Stimulated activated CD4-positive, alpha-beta T cell treated with anti-CD3 and anti-CD28 coated beads, Interleukin-2, amount 100 ng/mL, for 48 hours (primary cell): ENCODE measurements around the gene LY6G5B.
A peak's percentile ranks its signal among the peaks of the same experiment; 100 is the strongest.

Experiments
- DNase-seq, 2 donors: peaks; one replicate each; pipeline ENCODE4 v3.0.0-alpha.2; 2020

LY6G5B gene

GRCh38 chr6:31663961-31664789 lies 5.6 kb upstream of the LY6G5B start:
- DNase-seq, result no peak

GRCh38 chr6:31664790-31665500 lies 4.8 kb upstream of the LY6G5B start, which contains the start of gene GPANK1:
GPANK1 (minus strand) TSS chr6:31664997; CDS start chr6:31664478, 519 bp downstream.
- DNase-seq, result peak; percentile 81 to 82

- peak; percentile 94 to 96 for DNase-seq
Measured at GRCh38 chr6:31665501-31666336, 4.1 kb upstream of the LY6G5B start, which contains the start of gene CSNK2B. CSNK2B (plus strand) TSS chr6:31666080; CDS start chr6:31666832, 752 bp downstream.

GRCh38 chr6:31666337-31666965 lies 3.3 kb upstream of the LY6G5B start:
- DNase-seq, result no peak

GRCh38 chr6:31676322-31676903 lies 6.6 kb downstream of the LY6G5B start:
- DNase-seq, result no peak

GRCh38 chr6:31676904-31677303 lies 7.1 kb downstream of the LY6G5B start:
- no peak for DNase-seq

- no peak for DNase-seq
Measured at GRCh38 chr6:31677955-31678354, 8.2 kb downstream of the LY6G5B start.

- DNase-seq, result peak; percentile 57 to 64
Measured at GRCh38 chr6:31680226-31681134, 10.7 kb downstream of the LY6G5B start, which contains the start of gene LY6G5C. LY6G5C (minus strand) TSS chr6:31681067; CDS start chr6:31680373, 694 bp downstream.

GRCh38 chr6:31681135-31681671 lies 11.4 kb downstream of the LY6G5B start:
- DNase-seq, result peak; percentile 30 to 41

GRCh38 chr6:31683591-31683990 lies 13.8 kb downstream of the LY6G5B start:
- no peak for DNase-seq

GRCh38 chr6:31686483-31686882 lies 16.7 kb downstream of the LY6G5B start:
- no peak for DNase-seq

GRCh38 chr6:31687321-31687720 lies 17.5 kb downstream of the LY6G5B start:
- no peak for DNase-seq

- DNase-seq, result no peak
Measured at GRCh38 chr6:31687860-31688693, 18.3 kb downstream of the LY6G5B start.

- DNase-seq, result no peak
Measured at GRCh38 chr6:31689249-31690110, 19.7 kb downstream of the LY6G5B start.

- DNase-seq, result no peak
Measured at GRCh38 chr6:31690231-31691077, 20.7 kb downstream of the LY6G5B start.

GRCh38 chr6:31691078-31691463 lies 21.3 kb downstream of the LY6G5B start:
- DNase-seq, result no peak

GRCh38 chr6:31691564-31692108 lies 21.9 kb downstream of the LY6G5B start:
- no peak for DNase-seq
